Activated T-cell treated with anti-CD3 and anti-CD28 coated beads, Interleukin-2, amount 50 U/mL, for 4 hours (primary cell): Measurements from ENCODE around the gene ZNF169. TPM values are rescaled to one million over a fixed set of nuclear protein-coding genes. Genes with fewer than 3 reads are reported as not detected.
"Not testable (repeated sequence)": the region's sequence is repeated elsewhere in the genome, so short reads cannot be mapped to it uniquely, and the experiment has no call there.

ENCODE experiments used
- ATAC-seq, 2 donors: fragments of 200-7000 bp; cut with Tn5 transposase; one replicate each; pipeline ENCODE4 v1.10.0; 2021
- DNase-seq: peaks from one replicate; pipeline ENCODE4 v3.0.0-alpha.2; 2020
- H3K27me3 Mint-ChIP-seq: one replicate; pipeline ENCODE4 v1.8.0; 2021; ENCODE audit warnings: low read depth, mixed read lengths
- H3K36me3 Mint-ChIP-seq: one replicate; pipeline ENCODE4 v1.8.0; 2022; ENCODE audit warnings: mixed read lengths; ENCODE audit not compliant: insufficient read depth
- H3K4me1 Mint-ChIP-seq: one replicate; pipeline ENCODE4 v1.8.0; 2021; ENCODE audit warnings: low read depth, mixed read lengths
- H3K4me3 Mint-ChIP-seq: one replicate; pipeline ENCODE4 v1.8.0; 2021; ENCODE audit warnings: mild to moderate bottlenecking, moderate library complexity, mixed read lengths
- H3K9me3 Mint-ChIP-seq: one replicate; pipeline ENCODE4 v1.8.0; 2021; ENCODE audit warnings: mixed read lengths
- total RNA-seq, 3 donors: library from RNA; stranded (reverse); gene quantifications; one replicate each; pipeline ENCODE4 v1.2.1, GENCODE V29; 2021

ZNF169 gene
- total RNA-seq, 3 donors from 2014 or later: 3.6 to 4.7 (median 3.7) TPM

DNA sequence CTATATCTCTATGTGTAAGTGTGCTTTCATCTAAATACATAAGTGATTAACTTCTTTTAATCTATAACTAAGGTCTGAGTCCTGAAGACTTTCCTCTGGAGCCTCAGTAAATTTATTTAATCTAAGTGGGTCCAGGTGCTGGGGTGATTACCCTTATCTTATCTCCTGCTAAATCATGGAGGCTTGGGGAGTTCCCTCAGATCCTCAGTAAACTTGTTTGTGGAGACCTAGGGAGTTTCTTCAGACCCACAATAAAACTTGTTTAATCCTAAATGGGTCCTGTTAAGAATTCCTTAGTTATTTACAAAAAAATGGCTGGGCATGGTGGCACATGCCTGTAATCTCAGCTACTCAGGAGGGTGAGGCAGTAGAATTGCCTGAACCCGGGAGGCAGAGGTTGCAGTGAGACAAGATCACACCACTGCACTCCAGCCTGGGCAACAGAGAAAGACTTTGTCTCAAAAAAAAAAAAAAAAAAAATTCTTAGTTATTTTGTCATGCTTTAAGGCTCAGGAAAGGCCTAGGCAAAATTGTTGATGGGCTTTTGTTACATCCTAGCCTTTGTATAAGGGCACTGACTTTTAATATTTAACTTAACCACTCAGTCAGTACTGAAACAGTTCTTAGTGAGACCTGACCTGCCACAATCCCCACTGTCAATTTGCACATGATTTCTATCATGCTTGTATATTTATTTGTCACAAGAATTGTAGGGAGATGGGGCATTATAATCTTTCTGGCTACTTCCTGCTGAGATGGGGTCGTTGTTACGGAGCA lies 6.7 kb downstream of the ZNF169 start:
- H3K36me3 Mint-ChIP-seq: peaks cover 40% of the 10 kb centered on the region
- H3K27me3 Mint-ChIP-seq, ATAC-seq, H3K4me3 Mint-ChIP-seq, H3K9me3 Mint-ChIP-seq, DNase-seq: not testable (repeated sequence)
- peaks cover 26% of the 10 kb centered on the region for H3K4me1 Mint-ChIP-seq

GRCh38 chr9:94269264-94269663 lies 10.2 kb downstream of the ZNF169 start:
- no peaks in the 10 kb centered on the region for H3K27me3 Mint-ChIP-seq
- H3K36me3 Mint-ChIP-seq: peaks cover 32% of the 10 kb centered on the region
- DNase-seq: no peak
- H3K4me1 Mint-ChIP-seq: peaks cover 20% of the 10 kb centered on the region
- no peak for ATAC-seq
- H3K9me3 Mint-ChIP-seq: peaks cover 6% of the 10 kb centered on the region
- H3K4me3 Mint-ChIP-seq: no peak overlapping the region

- Mint-ChIP-seq H3K36me3 (peaks cover 30% of the 10 kb centered on the region), H3K27me3 (no peaks in the 10 kb centered on the region), H3K4me1 (peaks cover 23% of the 10 kb centered on the region), H3K4me3 (no peak overlapping the region), H3K9me3 (peaks cover 6% of the 10 kb centered on the region)
- DNase-seq (no peak), ATAC-seq (no peak)
These were observed 10.9 kb downstream of the ZNF169 start for GRCh38 chr9:94270009-94270408.

- peaks cover 17% of the 10 kb centered on the region for H3K4me1 Mint-ChIP-seq
- H3K27me3 Mint-ChIP-seq, H3K9me3 Mint-ChIP-seq, ATAC-seq, DNase-seq, H3K4me3 Mint-ChIP-seq: not testable (repeated sequence)
- H3K36me3 Mint-ChIP-seq: peaks cover 58% of the 10 kb centered on the region
These were observed 17.9 kb downstream of the ZNF169 start for GRCh38 chr9:94277029-94277428.

DNA sequence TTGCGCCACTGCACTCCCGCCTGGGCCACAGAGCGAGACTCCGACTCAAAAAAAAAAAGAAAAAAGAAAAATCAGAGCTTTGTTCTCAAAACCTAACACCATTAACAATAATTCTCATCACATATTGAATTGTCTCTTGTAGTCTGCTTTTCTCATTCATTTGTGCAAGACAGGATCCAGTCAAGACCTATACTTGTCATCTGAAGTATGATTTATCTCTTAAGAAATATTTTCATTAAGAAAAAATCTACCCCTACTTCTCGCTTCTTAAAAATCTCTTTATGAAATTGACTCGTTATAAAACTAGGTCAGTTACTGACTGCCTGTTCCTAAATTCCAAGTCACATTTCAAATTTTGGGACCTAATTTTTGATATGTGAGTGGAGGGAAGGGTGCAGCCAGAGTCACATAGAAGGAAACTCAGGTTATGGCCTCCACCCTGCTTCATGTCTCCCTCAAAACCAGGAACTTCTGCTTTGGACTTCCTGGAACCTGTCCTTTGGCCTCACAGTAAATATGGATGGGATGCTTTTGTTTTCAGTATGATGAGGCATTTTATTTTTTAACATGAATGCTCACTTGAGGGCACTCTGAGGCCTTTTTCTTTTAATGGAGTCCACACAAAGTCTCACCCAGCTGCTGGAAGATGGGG lies 18.9 kb downstream of the ZNF169 start:
- H3K36me3 Mint-ChIP-seq: peaks cover 60% of the 10 kb centered on the region
- H3K9me3 Mint-ChIP-seq: peaks cover 6% of the 10 kb centered on the region
- H3K27me3 Mint-ChIP-seq: no peaks in the 10 kb centered on the region
- H3K4me3 Mint-ChIP-seq: no peak overlapping the region
- no peak for DNase-seq
- no peak for ATAC-seq
- H3K4me1 Mint-ChIP-seq: peaks cover 9% of the 10 kb centered on the region

- Mint-ChIP-seq H3K9me3 (peaks cover 6% of the 10 kb centered on the region), H3K27me3 (no peaks in the 10 kb centered on the region), H3K36me3 (peaks cover 55% of the 10 kb centered on the region), H3K4me3 (no peak overlapping the region), H3K4me1 (peaks cover under 1% of the 10 kb centered on the region)
- ATAC-seq (no peak), DNase-seq (no peak)
These were observed 21.4 kb downstream of the ZNF169 start for GRCh38 chr9:94280409-94280989.

DNA sequence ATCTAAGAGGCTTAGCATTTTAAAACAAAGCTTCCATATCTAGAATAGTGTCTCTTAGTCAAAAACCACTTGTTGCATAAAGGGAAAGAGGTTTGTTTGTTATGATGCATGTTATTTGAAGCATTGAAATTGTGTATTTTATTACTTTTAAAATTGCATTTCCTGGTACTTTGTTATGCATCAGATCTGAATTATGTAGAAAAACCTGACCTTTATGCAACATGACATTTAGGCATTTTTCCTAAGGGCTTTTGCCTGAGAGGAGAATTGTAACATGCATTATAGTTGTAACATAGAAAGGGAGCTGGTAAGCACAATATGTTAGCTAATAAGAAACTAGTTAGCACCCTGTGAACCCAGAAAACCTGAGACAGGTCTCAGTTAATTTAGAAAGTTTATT lies 22.0 kb downstream of the ZNF169 start:
- Mint-ChIP-seq H3K4me1 (no peaks in the 10 kb centered on the region), H3K9me3 (peaks cover 6% of the 10 kb centered on the region), H3K4me3 (no peak overlapping the region), H3K36me3 (peaks cover 57% of the 10 kb centered on the region), H3K27me3 (no peaks in the 10 kb centered on the region)
- no peak for ATAC-seq
- DNase-seq: no peak

DNA sequence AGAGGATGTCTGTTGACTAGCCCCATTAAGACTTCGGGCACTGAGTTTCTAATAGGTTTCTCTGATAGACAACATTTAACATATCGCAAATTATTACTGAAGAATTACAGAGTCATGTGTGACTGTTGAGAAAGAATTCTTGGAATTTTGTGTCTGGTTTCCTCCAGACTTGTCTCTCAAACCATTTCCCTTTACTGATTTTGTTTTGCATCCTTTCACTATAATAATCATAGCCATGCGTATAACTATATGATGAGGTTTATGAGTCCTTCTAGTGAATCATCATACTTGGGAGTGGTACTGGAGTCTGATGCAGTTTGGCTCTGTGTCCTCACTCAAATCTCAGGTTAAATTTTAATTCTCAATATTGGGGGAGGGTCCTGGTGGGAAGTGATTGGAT lies 27.0 kb downstream of the ZNF169 start:
- no peak for ATAC-seq
- no peak overlapping the region for H3K4me3 Mint-ChIP-seq
- H3K27me3 Mint-ChIP-seq: no peaks in the 10 kb centered on the region
- no peaks in the 10 kb centered on the region for H3K4me1 Mint-ChIP-seq
- DNase-seq: no peak
- H3K9me3 Mint-ChIP-seq: peaks cover under 1% of the 10 kb centered on the region
- H3K36me3 Mint-ChIP-seq: peaks cover 45% of the 10 kb centered on the region

GRCh38 chr9:94287877-94288513 lies 28.9 kb downstream of the ZNF169 start:
- no peaks in the 10 kb centered on the region for H3K27me3 Mint-ChIP-seq
- H3K4me3 Mint-ChIP-seq: no peak overlapping the region
- ATAC-seq (no peak), DNase-seq (no peak)
- peaks cover 45% of the 10 kb centered on the region for H3K36me3 Mint-ChIP-seq
- H3K4me1 Mint-ChIP-seq: no peaks in the 10 kb centered on the region
- H3K9me3 Mint-ChIP-seq: peaks cover 3% of the 10 kb centered on the region

- ATAC-seq (no peak), DNase-seq (no peak)
- Mint-ChIP-seq H3K27me3 (no peaks in the 10 kb centered on the region), H3K9me3 (peaks cover 3% of the 10 kb centered on the region), H3K36me3 (peaks cover 50% of the 10 kb centered on the region), H3K4me1 (no peaks in the 10 kb centered on the region), H3K4me3 (no peak overlapping the region)
These were observed 30.6 kb downstream of the ZNF169 start for GRCh38 chr9:94289691-94290090.

GRCh38 chr9:94298949-94299599 lies 40.0 kb downstream of the ZNF169 start:
- no peaks in the 10 kb centered on the region for H3K27me3 Mint-ChIP-seq
- H3K4me1 Mint-ChIP-seq: no peaks in the 10 kb centered on the region
- no peak for ATAC-seq
- no peak for DNase-seq
- H3K9me3 Mint-ChIP-seq: no peaks in the 10 kb centered on the region
- peaks cover 30% of the 10 kb centered on the region for H3K36me3 Mint-ChIP-seq
- no peak overlapping the region for H3K4me3 Mint-ChIP-seq

DNA sequence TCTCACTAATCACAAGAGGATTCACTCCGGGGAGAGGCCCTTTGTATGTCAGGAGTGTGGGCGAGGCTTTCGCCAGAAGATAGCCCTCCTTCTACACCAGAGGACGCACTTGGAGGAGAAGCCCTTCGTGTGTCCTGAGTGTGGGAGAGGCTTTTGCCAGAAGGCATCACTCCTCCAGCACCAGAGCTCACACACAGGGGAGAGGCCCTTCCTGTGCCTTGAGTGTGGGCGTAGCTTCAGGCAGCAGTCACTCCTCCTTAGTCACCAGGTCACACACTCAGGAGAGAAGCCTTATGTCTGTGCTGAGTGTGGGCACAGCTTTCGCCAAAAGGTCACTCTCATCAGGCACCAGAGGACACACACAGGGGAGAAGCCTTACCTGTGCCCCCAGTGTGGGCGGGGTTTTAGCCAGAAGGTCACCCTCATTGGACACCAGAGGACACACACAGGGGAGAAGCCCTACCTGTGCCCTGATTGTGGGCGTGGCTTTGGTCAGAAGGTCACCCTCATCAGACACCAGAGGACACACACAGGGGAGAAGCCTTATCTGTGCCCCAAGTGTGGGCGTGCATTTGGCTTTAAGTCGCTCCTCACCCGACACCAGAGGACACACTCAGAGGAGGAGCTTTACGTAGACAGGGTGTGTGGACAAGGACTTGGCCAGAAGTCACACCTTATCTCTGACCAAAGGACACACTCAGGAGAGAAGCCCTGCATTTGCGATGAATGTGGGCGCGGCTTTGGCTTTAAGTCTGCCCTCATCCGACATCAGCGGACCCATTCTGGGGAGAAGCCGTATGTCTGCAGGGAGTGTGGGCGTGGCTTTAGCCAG lies 41.6 kb downstream of the ZNF169 start:
- no peak for DNase-seq
- Mint-ChIP-seq H3K36me3 (peaks cover 30% of the 10 kb centered on the region), H3K4me1 (no peaks in the 10 kb centered on the region), H3K9me3 (no peaks in the 10 kb centered on the region), H3K27me3 (no peaks in the 10 kb centered on the region), H3K4me3 (no peak overlapping the region)
- no peak for ATAC-seq

DNA sequence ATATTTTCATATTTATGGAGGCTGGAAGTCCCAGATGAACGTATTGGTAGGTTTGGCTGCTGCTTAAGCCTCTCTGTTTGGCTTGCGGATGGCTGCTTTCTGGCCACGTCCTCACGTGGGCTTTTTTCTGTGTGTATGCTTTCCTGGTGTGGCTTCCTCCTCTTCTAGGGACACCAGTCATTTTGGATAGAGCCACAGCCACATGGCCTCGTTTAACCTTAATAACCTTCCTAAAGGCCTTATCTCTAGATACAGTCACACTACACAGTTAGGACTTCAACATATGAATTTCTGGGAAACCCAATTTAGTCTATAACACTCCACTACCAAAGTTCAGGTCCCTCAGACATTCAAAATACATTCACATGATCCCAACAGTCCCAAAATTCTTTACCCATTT lies 42.5 kb downstream of the ZNF169 start:
- Mint-ChIP-seq H3K4me3 (no peak overlapping the region), H3K27me3 (no peaks in the 10 kb centered on the region), H3K4me1 (no peaks in the 10 kb centered on the region), H3K9me3 (no peaks in the 10 kb centered on the region), H3K36me3 (peaks cover 24% of the 10 kb centered on the region)
- ATAC-seq: no peak
- DNase-seq: no peak
